ENCODE measurements around the gene TMEM201. TPM values are rescaled to one million over a fixed set of nuclear protein-coding genes. Genes with fewer than 3 reads are reported as not detected.

TMEM201 gene
- total RNA-seq, 1 donor from 2014 or later, result 36.7 TPM

GRCh38 chr1:9606948-9607347 is 18.2 kb downstream of the TMEM201 start:
- DNase-seq (ENCODE audit: low spot score), result no peak
- peaks cover 4% of the 10 kb centered on the region for H3K36me3 Mint-ChIP-seq (ENCODE audit: low read depth)
- H3K9me3 Mint-ChIP-seq, result no peaks in the 10 kb centered on the region
- H3K27ac Mint-ChIP-seq, result no peak overlapping the region
- intact Hi-C loops (cut with micrococcal nuclease), result no loop called here
- H3K4me1 Mint-ChIP-seq (ENCODE audit: low read depth), result no peaks in the 10 kb centered on the region
- H3K27me3 Mint-ChIP-seq (ENCODE audit: insufficient read depth), result no peaks in the 10 kb centered on the region
- H3K4me3 Mint-ChIP-seq, result no peak overlapping the region

- no peak for DNase-seq (ENCODE audit: low spot score)
- Mint-ChIP-seq H3K4me1 (ENCODE audit: low read depth) (no peaks in the 10 kb centered on the region), H3K27ac (no peak overlapping the region), H3K36me3 (ENCODE audit: low read depth) (peaks cover 4% of the 10 kb centered on the region), H3K4me3 (no peak overlapping the region), H3K27me3 (ENCODE audit: insufficient read depth) (no peaks in the 10 kb centered on the region), H3K9me3 (no peaks in the 10 kb centered on the region)
- intact Hi-C loops (cut with micrococcal nuclease), result no loop called here
These were observed 18.6 kb downstream of the TMEM201 start for GRCh38 chr1:9607352-9607751.

DNA sequence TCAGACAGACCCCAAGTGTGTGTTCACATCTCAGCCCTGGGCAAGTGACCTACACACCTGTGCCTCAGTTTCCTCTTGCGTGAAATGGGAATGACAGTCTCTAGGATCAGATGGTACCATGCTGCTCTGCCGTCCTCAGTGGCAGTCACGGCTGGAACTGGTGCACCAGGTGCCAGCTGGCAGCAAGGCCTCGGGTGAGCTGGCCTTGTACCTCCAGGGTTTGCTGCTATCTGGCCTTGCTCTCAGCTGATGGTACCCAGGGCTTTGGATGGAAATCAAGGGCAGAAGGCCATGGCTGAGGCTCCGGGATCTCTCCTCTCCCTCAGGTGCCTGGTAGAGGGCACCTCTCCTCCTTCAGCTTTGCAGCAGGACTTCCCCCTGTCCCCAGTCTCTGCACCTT is 21.3 kb downstream of the TMEM201 start:
- Mint-ChIP-seq H3K27me3 (ENCODE audit: insufficient read depth) (no peaks in the 10 kb centered on the region), H3K4me1 (ENCODE audit: low read depth) (no peaks in the 10 kb centered on the region), H3K36me3 (ENCODE audit: low read depth) (peaks cover 4% of the 10 kb centered on the region), H3K27ac (no peak overlapping the region), H3K9me3 (no peaks in the 10 kb centered on the region), H3K4me3 (no peak overlapping the region)
- no peak for DNase-seq (ENCODE audit: low spot score)
- intact Hi-C loops (cut with micrococcal nuclease), result no loop called here

GRCh38 chr1:9610548-9610947 is 21.8 kb downstream of the TMEM201 start:
- intact Hi-C loops (cut with micrococcal nuclease), result no loop called here
- Mint-ChIP-seq H3K27ac (no peak overlapping the region), H3K9me3 (no peaks in the 10 kb centered on the region), H3K27me3 (ENCODE audit: insufficient read depth) (no peaks in the 10 kb centered on the region), H3K4me1 (ENCODE audit: low read depth) (no peaks in the 10 kb centered on the region), H3K4me3 (no peak overlapping the region), H3K36me3 (ENCODE audit: low read depth) (peaks cover 4% of the 10 kb centered on the region)
- DNase-seq (ENCODE audit: low spot score), result no peak

DNA sequence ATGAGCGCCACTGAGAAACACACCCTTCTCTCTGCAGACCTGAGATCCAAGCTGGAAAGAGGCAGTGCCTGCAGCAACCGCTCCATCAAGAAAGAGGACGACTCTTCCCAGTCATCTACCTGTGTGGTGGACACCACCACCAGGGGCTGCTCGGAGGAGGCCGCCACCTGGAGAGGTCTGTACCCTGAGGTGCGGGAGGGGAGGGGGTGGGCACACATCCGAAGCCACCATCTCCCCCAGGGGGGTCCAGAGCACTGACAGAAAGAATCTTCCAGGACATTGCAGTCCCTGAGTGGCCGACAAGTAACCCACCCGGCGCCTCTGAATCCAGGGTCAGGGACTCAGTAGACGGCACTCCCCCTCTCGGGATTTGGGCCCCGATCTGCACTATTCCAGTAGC is 23.0 kb downstream of the TMEM201 start:
- Mint-ChIP-seq H3K36me3 (ENCODE audit: low read depth) (peaks cover 4% of the 10 kb centered on the region), H3K9me3 (no peaks in the 10 kb centered on the region), H3K27me3 (ENCODE audit: insufficient read depth) (no peaks in the 10 kb centered on the region), H3K4me1 (ENCODE audit: low read depth) (no peaks in the 10 kb centered on the region), H3K4me3 (no peak overlapping the region), H3K27ac (no peak overlapping the region)
- DNase-seq (ENCODE audit: low spot score), result no peak
- intact Hi-C loops (cut with micrococcal nuclease), result no loop called here

DNA sequence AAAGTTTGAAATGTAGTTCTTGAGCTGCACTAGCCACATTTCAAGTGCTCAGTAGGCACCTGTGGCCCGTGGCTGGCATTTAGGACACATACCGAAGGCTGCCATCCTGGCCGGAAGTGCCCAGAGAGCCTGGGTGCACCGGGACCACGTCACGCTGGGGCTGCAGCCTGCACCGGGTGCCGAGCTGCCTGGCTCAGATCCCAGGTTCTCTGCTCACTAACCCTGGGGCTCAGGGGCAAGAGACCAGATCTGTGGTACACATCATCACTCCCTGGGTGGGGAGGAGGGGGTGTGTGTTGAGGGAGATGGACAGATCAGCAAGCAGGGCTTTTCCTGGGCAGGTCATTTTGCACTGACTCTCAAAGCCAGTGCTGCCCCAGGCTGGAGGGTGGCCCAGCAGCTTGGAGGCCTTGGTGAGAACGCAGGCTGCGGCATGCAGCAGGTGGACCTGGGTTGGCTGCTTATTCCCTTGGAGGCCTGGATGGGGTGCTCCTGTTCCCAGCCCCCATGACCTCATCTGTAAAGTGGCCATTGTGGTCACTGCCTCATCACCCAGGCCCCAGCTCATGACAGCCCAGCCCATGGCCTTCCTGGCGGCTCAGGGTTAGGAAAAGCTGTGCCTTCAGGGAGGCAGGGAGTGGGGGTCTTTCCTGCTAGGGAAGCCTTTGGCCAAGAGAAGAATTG is 23.6 kb downstream of the TMEM201 start:
- no peak overlapping the region for H3K27ac Mint-ChIP-seq
- DNase-seq (ENCODE audit: low spot score), result no peak
- no peak overlapping the region for H3K4me3 Mint-ChIP-seq
- no peaks in the 10 kb centered on the region for H3K27me3 Mint-ChIP-seq (ENCODE audit: insufficient read depth)
- no peaks in the 10 kb centered on the region for H3K4me1 Mint-ChIP-seq (ENCODE audit: low read depth)
- intact Hi-C loops (cut with micrococcal nuclease), result no loop called here
- peaks cover 4% of the 10 kb centered on the region for H3K36me3 Mint-ChIP-seq (ENCODE audit: low read depth)
- no peaks in the 10 kb centered on the region for H3K9me3 Mint-ChIP-seq

DNA sequence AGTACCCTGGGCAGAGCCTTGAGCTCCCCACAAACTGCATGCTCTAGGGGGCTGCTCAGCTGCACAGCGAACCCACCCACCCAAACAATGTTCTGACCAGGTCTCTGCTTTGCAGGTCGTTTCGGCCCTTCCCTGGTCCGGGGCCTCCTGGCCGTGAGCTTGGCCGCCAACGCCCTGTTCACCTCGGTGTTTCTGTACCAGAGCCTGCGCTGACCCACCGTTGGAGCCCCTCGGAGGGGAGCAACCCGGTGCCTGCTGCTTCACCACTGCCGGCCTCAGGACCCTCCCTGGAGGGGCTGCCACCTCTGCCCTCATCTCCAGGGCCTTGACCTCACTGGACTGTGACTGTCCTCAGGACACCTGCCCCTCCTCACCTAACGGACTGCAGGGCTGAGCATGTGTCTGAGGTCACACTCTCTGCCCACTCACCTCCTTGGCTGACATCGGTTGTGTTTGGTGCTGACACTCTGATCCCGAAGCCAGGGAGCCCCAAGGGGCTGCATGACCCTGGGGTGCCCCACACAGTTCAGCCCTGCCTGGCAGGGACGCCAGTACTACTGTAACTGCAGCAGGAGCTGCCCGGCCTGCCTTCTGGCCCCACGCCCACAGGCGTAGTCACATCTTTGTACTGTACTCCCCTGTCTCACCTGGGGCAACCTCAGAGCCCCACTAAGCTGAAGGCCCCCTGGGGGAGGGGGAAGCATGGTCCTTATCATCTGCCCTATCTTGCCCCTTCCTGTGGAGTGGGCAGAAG is 24.3 kb downstream of the TMEM201 start:
- no peaks in the 10 kb centered on the region for H3K9me3 Mint-ChIP-seq
- no peaks in the 10 kb centered on the region for H3K4me1 Mint-ChIP-seq (ENCODE audit: low read depth)
- no peaks in the 10 kb centered on the region for H3K36me3 Mint-ChIP-seq (ENCODE audit: low read depth)
- intact Hi-C loops (cut with micrococcal nuclease), result no loop called here
- DNase-seq (ENCODE audit: low spot score), result no peak
- H3K27me3 Mint-ChIP-seq (ENCODE audit: insufficient read depth), result no peaks in the 10 kb centered on the region
- H3K4me3 Mint-ChIP-seq, result no peak overlapping the region
- no peak overlapping the region for H3K27ac Mint-ChIP-seq

DNA sequence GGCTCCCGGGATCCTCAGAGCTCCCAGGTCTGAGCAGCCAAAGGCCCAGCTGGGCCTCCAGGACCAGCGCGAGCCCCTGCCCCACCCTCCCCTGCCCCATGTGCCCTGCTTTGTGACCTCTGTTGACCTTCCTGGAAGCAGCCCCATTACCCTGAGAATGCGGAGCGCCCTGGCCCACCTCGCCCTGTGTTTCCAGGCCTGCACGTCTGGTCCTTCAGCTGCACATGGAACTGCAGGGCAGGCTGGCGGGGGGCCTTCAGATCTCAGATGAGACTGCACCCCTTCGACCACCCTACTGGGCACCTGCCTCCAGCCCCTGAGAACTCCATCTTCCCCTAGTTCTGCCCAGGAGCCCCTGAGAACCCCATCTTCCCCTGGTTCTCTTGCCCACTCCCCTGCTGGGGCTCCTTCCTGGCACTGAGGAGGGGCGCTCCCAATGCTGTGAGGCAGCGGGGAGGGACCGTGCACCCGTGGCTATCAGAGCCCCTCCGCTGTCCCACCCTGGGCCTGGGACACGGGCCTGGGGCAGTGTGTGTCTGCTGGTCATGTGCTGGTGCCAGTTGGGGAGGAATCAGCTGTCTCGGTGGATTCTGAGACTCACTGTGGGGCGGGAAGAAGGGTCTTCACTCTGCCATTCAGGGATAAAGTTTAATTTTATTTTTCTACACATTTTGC is 25.1 kb downstream of the TMEM201 start:
- Mint-ChIP-seq H3K27ac (no peak overlapping the region), H3K9me3 (no peaks in the 10 kb centered on the region), H3K27me3 (ENCODE audit: insufficient read depth) (no peaks in the 10 kb centered on the region), H3K4me1 (ENCODE audit: low read depth) (no peaks in the 10 kb centered on the region), H3K36me3 (ENCODE audit: low read depth) (no peaks in the 10 kb centered on the region), H3K4me3 (no peak overlapping the region)
- intact Hi-C loops (cut with micrococcal nuclease), result no loop called here
- no peak for DNase-seq (ENCODE audit: low spot score)

DNA sequence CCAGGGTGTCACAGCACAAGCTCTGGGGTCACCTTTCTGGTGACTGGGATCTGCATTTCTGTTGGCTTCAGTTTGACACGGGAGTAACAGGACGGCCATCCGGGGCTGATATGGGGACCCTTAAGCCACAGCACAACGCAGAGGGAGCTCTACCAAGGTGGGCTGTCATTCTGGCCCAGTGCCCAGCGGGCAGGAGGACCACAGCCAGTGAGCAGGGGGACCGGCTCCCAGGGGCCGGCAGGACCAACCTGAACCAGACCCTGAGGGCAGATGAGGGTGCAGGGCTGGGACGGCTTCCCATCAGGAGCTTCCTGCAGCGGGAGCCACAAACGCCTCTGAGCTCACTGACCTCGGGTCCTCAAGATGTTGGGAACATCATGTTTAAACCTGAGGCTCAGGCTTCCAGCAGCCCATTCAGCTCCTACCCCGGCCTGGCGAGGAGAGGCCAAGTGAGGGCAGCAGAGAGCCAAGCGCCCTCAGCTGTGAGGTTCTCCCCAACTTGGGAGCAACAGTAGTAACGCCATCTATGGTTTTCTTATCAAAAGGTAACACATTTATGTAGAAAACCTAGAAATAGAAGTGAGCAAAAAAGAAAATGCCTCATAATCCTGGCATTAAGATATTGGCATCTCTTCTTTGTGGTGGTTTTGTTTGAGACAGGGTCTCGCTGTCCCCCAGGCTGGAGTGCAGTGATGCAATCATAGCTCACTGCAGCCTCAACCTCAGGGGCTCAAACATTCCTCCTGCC is 26.8 kb downstream of the TMEM201 start:
- no peak overlapping the region for H3K27ac Mint-ChIP-seq
- H3K27me3 Mint-ChIP-seq (ENCODE audit: insufficient read depth), result no peaks in the 10 kb centered on the region
- no peaks in the 10 kb centered on the region for H3K9me3 Mint-ChIP-seq
- H3K36me3 Mint-ChIP-seq (ENCODE audit: low read depth), result no peaks in the 10 kb centered on the region
- DNase-seq (ENCODE audit: low spot score), result peak; percentile 47
- no peak overlapping the region for H3K4me3 Mint-ChIP-seq
- intact Hi-C loops (cut with micrococcal nuclease), result no loop called here
- no peaks in the 10 kb centered on the region for H3K4me1 Mint-ChIP-seq (ENCODE audit: low read depth)

DNA sequence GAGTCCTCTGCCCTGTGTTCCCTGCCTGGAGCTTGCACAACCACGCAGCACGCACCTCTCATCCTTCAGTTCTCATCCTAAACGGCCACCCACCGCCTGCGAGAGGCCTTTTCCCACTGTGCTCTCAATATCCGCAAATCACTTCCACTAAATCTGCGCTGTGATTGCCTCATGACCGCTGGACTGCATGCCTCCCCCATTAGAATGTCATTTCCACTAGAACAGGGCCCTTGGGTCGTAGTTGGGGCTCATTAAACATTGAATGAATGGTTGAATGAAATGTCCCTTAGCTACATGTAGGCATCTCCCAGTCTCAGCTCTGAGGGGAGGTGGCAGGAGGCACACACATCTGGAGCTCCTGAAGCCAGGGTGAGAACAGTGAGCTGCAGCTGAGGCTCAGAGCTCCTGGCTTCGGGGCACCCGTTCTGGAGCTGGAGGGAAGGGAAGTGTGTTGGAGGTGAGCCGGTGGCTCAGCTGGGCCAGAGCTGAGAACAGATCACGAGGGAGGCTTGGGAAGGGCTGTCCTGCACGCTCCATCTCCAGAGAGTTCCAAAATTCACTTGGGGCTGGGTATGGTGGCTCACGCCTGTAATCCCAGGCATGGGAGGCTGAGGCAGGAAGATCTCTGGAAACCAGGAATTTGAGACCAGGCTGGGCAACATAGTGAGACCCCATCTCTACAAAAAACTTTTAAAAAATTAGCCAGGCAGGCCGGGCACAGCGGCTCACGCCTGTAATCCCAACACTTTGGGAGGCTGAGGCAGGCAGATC is 30.4 kb downstream of the TMEM201 start:
- DNase-seq (ENCODE audit: low spot score), result no peak
- intact Hi-C loops (cut with micrococcal nuclease), result no loop called here
- no peaks in the 10 kb centered on the region for H3K9me3 Mint-ChIP-seq
- no peaks in the 10 kb centered on the region for H3K36me3 Mint-ChIP-seq (ENCODE audit: low read depth)
- no peaks in the 10 kb centered on the region for H3K4me1 Mint-ChIP-seq (ENCODE audit: low read depth)
- H3K4me3 Mint-ChIP-seq, result no peak overlapping the region
- H3K27ac Mint-ChIP-seq, result peak overlapping the region; percentile 52
- H3K27me3 Mint-ChIP-seq (ENCODE audit: insufficient read depth), result peaks cover 8% of the 10 kb centered on the region

DNA sequence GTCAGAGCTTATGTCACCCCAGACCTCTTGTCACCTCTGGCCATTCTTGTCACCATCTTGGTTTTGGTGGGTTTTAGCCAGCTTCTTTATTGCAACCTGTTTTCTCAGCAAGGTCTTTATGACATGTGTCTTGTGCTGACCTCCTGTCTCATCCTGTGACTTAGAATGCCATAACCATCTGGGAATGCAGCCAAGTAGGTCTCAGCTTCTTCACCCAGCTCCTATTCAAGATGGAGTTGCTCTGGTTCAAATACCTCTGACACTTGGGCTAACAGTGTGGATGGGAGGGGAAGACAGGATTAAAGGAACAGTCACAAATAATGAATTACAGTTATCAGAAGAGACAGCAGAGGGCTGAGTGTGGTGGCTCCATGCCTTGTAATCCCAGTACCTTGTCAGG is 32.3 kb downstream of the TMEM201 start:
- peaks cover 6% of the 10 kb centered on the region for H3K4me1 Mint-ChIP-seq (ENCODE audit: low read depth)

GRCh38 chr1:9624081-9624480 is 35.4 kb downstream of the TMEM201 start:
- intact Hi-C loops (cut with micrococcal nuclease), result no loop called here
- H3K9me3 Mint-ChIP-seq, result no peaks in the 10 kb centered on the region
- H3K36me3 Mint-ChIP-seq (ENCODE audit: low read depth), result no peaks in the 10 kb centered on the region
- H3K4me3 Mint-ChIP-seq, result no peak overlapping the region
- peak overlapping the region; percentile 76 for H3K27ac Mint-ChIP-seq
- peaks cover 31% of the 10 kb centered on the region for H3K4me1 Mint-ChIP-seq (ENCODE audit: low read depth)
- no peak for DNase-seq (ENCODE audit: low spot score)
- peaks cover 18% of the 10 kb centered on the region for H3K27me3 Mint-ChIP-seq (ENCODE audit: insufficient read depth)

More for the DNA sequence above, 32.3 kb downstream of the TMEM201 start:
- H3K27ac Mint-ChIP-seq, result no peak overlapping the region
- no peak overlapping the region for H3K4me3 Mint-ChIP-seq
- H3K36me3 Mint-ChIP-seq (ENCODE audit: low read depth), result no peaks in the 10 kb centered on the region
- H3K27me3 Mint-ChIP-seq (ENCODE audit: insufficient read depth), result peaks cover 14% of the 10 kb centered on the region
- no peak for DNase-seq (ENCODE audit: low spot score)
- intact Hi-C loops (cut with micrococcal nuclease), result no loop called here
- no peaks in the 10 kb centered on the region for H3K9me3 Mint-ChIP-seq
